Cardiac fibroblast (primary cell): ENCODE measurements around the gene ST3GAL4.

ENCODE experiments used
- DNase-seq, 2 donors: peaks; one replicate each; pipeline versions ENCODE4 v3.0.0 to v3.0.0-alpha.2; 2010; ENCODE audit warnings: low read depth in 2 of 2
- H3K4me3 ChIP-seq, 2 donors: replicated peaks in 1 of 2; 1 replicate in 1 of 2; 2 replicates in 1 of 2; pipeline ENCODE4 v1.5.1; 2011; ENCODE audit warnings: low read depth in 2 of 2, low read length in 2 of 2, mild to moderate bottlenecking in 2 of 2, moderate library complexity in 1 of 2
- CTCF ChIP-seq: IDR thresholded peaks from one replicate; pipeline ENCODE4 v1.5.1; 2011; ENCODE audit warnings: low read depth, mild to moderate bottlenecking, low read length, inconsistent platforms

Gene ST3GAL4

GRCh38 chr11:126336138-126336541 is 19.3 kb upstream of the ST3GAL4 start:
- DNase-seq, result no peak
- no peak overlapping the region for H3K4me3 ChIP-seq
- TF ChIP-seq CTCF, result no peak

- no peak for TF ChIP-seq CTCF
- peak; percentile 59 to 61 for DNase-seq
- H3K4me3 ChIP-seq, result no peak overlapping the region
Observed at GRCh38 chr11:126336671-126337101, 18.8 kb upstream of the ST3GAL4 start.

GRCh38 chr11:126337126-126337473 is 18.4 kb upstream of the ST3GAL4 start:
- H3K4me3 ChIP-seq, result no peak overlapping the region
- DNase-seq, result no peak
- no peak for TF ChIP-seq CTCF

GRCh38 chr11:126337474-126338241 is 17.8 kb upstream of the ST3GAL4 start:
- no peak overlapping the region for H3K4me3 ChIP-seq
- no peak for DNase-seq
- no peak for TF ChIP-seq CTCF

GRCh38 chr11:126338346-126339055 is 17.0 kb upstream of the ST3GAL4 start:
- no peak overlapping the region for H3K4me3 ChIP-seq
- no peak for TF ChIP-seq CTCF
- DNase-seq, result no peak

GRCh38 chr11:126339073-126339862 is 16.2 kb upstream of the ST3GAL4 start:
- H3K4me3 ChIP-seq, result no peak overlapping the region
- peak in 1 of 2 donors; percentile 43 for DNase-seq
- no peak for TF ChIP-seq CTCF
